ENCODE measurements around the gene LASP1NB.
"Not testable (repeated sequence)": the region's sequence is repeated elsewhere in the genome, so short reads cannot be mapped to it uniquely, and the experiment has no call there.

LASP1NB gene

GRCh38 chr17:38916771-38917170 lies 8.6 kb upstream of the LASP1NB start:
- in situ Hi-C loops (cut with MboI; ENCODE audit: low sequenced_read_pairs): no loop called here

GRCh38 chr17:38917259-38917658 lies 8.2 kb upstream of the LASP1NB start:
- in situ Hi-C loops (cut with MboI; ENCODE audit: low sequenced_read_pairs): no loop called here

GRCh38 chr17:38918129-38918913 lies 7.1 kb upstream of the LASP1NB start:
- in situ Hi-C loops (cut with MboI; ENCODE audit: low sequenced_read_pairs): no loop called here

- in situ Hi-C loops (cut with MboI; ENCODE audit: low sequenced_read_pairs): no loop called here
These were observed 6.5 kb upstream of the LASP1NB start for GRCh38 chr17:38918916-38919315.

GRCh38 chr17:38919316-38920078 lies 5.9 kb upstream of the LASP1NB start:
- in situ Hi-C loops (cut with MboI; ENCODE audit: low sequenced_read_pairs): no loop called here

- in situ Hi-C loops (cut with MboI; ENCODE audit: low sequenced_read_pairs): no loop called here
These were observed 4.8 kb upstream of the LASP1NB start for GRCh38 chr17:38920374-38921291.

- in situ Hi-C loops (cut with MboI; ENCODE audit: low sequenced_read_pairs): no loop called here
These were observed 3.5 kb upstream of the LASP1NB start for GRCh38 chr17:38921756-38922411.

GRCh38 chr17:38922538-38923297 lies 2.7 kb upstream of the LASP1NB start:
- in situ Hi-C loops (cut with MboI; ENCODE audit: low sequenced_read_pairs): no loop called here

- in situ Hi-C loops (cut with MboI; ENCODE audit: low sequenced_read_pairs): no loop called here
These were observed 1.1 kb downstream of the LASP1NB start for GRCh38 chr17:38926293-38927070.

GRCh38 chr17:38930782-38931181 lies 5.4 kb downstream of the LASP1NB start:
- in situ Hi-C loops (cut with MboI; ENCODE audit: low sequenced_read_pairs): not testable (repeated sequence)

GRCh38 chr17:38933962-38934361 lies 8.5 kb downstream of the LASP1NB start:
- in situ Hi-C loops (cut with MboI; ENCODE audit: low sequenced_read_pairs): not testable (repeated sequence)

- in situ Hi-C loops (cut with MboI; ENCODE audit: low sequenced_read_pairs): no loop called here
These were observed 14.6 kb downstream of the LASP1NB start for GRCh38 chr17:38939987-38940386.

- in situ Hi-C loops (cut with MboI; ENCODE audit: low sequenced_read_pairs): no loop called here
These were observed 15.0 kb downstream of the LASP1NB start for GRCh38 chr17:38940404-38940803.

GRCh38 chr17:38942696-38943334 lies 17.4 kb downstream of the LASP1NB start:
- in situ Hi-C loops (cut with MboI; ENCODE audit: low sequenced_read_pairs): no loop called here

- in situ Hi-C loops (cut with MboI; ENCODE audit: low sequenced_read_pairs): no loop called here
These were observed 18.2 kb downstream of the LASP1NB start for GRCh38 chr17:38943607-38944006.

GRCh38 chr17:38947189-38947588 lies 21.8 kb downstream of the LASP1NB start:
- in situ Hi-C loops (cut with MboI; ENCODE audit: low sequenced_read_pairs): no loop called here

- in situ Hi-C loops (cut with MboI; ENCODE audit: low sequenced_read_pairs): not testable (repeated sequence)
These were observed 28.4 kb downstream of the LASP1NB start for GRCh38 chr17:38953800-38954199.

- in situ Hi-C loops (cut with MboI; ENCODE audit: low sequenced_read_pairs): no loop called here
These were observed 32.9 kb downstream of the LASP1NB start for GRCh38 chr17:38958326-38958725.

GRCh38 chr17:38958756-38959155 lies 33.3 kb downstream of the LASP1NB start:
- in situ Hi-C loops (cut with MboI; ENCODE audit: low sequenced_read_pairs): no loop called here

Measured in HL-60/S4 (cell line).